Effector memory CD8-positive, alpha-beta T cell (primary cell): ENCODE data around the gene CDK5RAP3.

Experiments
- ATAC-seq: fragments of 150-1000 bp; cut with Tn5 transposase; replicated peaks from 2 replicates; pipeline ENCODE4 v1.10.0; 2021; ENCODE audit warnings: mild to moderate bottlenecking, moderate library complexity
- DNase-seq, 3 experiments: peaks; one replicate each; pipeline ENCODE4 v3.0.0; 2021
- H3K27ac Mint-ChIP-seq, 2 donors: one replicate each; pipeline ENCODE4 v1.8.0; 2022; ENCODE audit warnings: mild to moderate bottlenecking in 2 of 2, mixed read lengths in 2 of 2, moderate library complexity in 2 of 2
- H3K27me3 Mint-ChIP-seq, 2 donors: one replicate each; pipeline ENCODE4 v1.8.0; 2022; ENCODE audit warnings: mixed read lengths in 2 of 2
- H3K36me3 Mint-ChIP-seq: one replicate; pipeline ENCODE4 v1.8.0; 2022; ENCODE audit warnings: mild to moderate bottlenecking, moderate library complexity, mixed read lengths; ENCODE audit not compliant: insufficient read depth
- H3K4me1 Mint-ChIP-seq, 2 donors: one replicate each; pipeline ENCODE4 v1.8.0; 2022; ENCODE audit warnings: low read depth in 2 of 2, mixed read lengths in 2 of 2
- H3K4me3 Mint-ChIP-seq, 2 donors: one replicate each; pipeline ENCODE4 v1.8.0; 2022; ENCODE audit warnings: mild to moderate bottlenecking in 2 of 2, mixed read lengths in 2 of 2, moderate library complexity in 2 of 2
- H3K9me3 Mint-ChIP-seq, 2 donors: one replicate each; pipeline ENCODE4 v1.8.0; 2022; ENCODE audit warnings: mixed read lengths in 2 of 2

The CDK5RAP3 gene

DNA sequence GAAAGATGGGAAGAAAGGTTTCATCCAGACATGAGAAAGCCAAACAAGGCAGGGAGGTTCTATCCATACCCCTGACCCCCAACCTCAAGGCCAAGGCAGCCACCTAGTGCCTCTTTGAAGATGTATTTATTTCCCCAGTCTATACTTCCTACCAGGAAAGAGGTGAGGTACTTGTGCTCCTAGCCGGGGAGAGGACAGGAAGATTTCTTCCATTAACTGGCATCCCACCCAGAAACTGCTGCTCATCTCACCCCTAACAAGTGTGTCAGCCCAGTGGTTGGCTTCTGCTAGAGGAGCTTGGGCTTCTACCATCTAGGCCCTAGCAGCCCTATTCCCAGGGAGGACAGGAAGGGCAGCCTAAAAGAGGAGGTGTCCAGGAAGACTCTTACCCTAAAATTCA, 57.8 kb downstream of the CDK5RAP3 start:
- Mint-ChIP-seq H3K9me3 (no peaks in the 10 kb centered on the region), H3K27ac (no peak overlapping the region), H3K27me3 (peaks cover 34 to 65% of the 10 kb centered on the region in 2 donors), H3K4me3 (no peak overlapping the region), H3K4me1 (peaks cover 20 to 21% of the 10 kb centered on the region in 2 donors), H3K36me3 (peaks cover 10% of the 10 kb centered on the region)
- ATAC-seq (no peak), DNase-seq (no peak)

DNA sequence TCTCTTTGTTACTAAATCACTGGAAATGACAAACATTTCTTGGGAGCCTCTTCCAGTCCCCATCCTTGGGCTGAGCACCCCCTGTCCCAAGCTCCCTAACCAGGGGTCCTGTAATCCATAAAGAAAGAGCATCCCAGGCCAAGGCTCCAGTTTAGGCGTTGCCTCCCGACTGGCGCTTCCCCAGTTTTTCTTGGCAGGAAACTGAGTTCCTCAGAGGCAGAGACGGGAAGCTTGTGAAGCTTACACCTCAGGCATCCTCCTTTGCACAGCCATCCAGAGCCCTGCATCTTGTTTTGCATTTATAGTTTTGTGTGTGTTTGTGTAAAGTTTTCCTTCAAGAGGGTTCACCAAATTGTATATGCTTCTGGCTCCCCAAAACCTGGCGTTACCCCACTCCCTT, 59.6 kb downstream of the CDK5RAP3 start:
- no peaks in the 10 kb centered on the region for H3K36me3 Mint-ChIP-seq
- H3K9me3 Mint-ChIP-seq = no peaks in the 10 kb centered on the region
- ATAC-seq = no peak
- H3K27ac Mint-ChIP-seq = no peak overlapping the region
- H3K27me3 Mint-ChIP-seq = peaks cover 34 to 67% of the 10 kb centered on the region in 2 donors
- no peak overlapping the region for H3K4me3 Mint-ChIP-seq
- DNase-seq = no peak
- peaks cover 7% of the 10 kb centered on the region in 2 donors for H3K4me1 Mint-ChIP-seq
